ENCODE measurements around the gene CST4.

GRCh38 chr20:23649830-23650417, 38.9 kb downstream of the CST4 start:
- no peak for TF ChIP-seq REST (IDR thresholded peaks at IDR 0.05; ENCODE audit: unreplicated experiment)
- TF ChIP-seq, protein P1, sequence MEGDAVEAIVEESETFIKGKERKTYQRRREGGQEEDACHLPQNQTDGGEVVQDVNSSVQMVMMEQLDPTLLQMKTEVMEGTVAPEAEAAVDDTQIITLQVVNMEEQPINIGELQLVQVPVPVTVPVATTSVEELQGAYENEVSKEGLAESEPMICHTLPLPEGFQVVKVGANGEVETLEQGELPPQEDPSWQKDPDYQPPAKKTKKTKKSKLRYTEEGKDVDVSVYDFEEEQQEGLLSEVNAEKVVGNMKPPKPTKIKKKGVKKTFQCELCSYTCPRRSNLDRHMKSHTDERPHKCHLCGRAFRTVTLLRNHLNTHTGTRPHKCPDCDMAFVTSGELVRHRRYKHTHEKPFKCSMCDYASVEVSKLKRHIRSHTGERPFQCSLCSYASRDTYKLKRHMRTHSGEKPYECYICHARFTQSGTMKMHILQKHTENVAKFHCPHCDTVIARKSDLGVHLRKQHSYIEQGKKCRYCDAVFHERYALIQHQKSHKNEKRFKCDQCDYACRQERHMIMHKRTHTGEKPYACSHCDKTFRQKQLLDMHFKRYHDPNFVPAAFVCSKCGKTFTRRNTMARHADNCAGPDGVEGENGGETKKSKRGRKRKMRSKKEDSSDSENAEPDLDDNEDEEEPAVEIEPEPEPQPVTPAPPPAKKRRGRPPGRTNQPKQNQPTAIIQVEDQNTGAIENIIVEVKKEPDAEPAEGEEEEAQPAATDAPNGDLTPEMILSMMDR (conservative IDR thresholded peaks at IDR 0.05; ENCODE audit: low read depth in 2 of 2) = no peak
- no peak for TF ChIP-seq EZH2 (IDR thresholded peaks at IDR 0.05; ENCODE audit: low read depth, unreplicated experiment)
- no peak for TF ChIP-seq ZNF331 (CRISPR knock-in tag; IDR thresholded peaks at IDR 0.05; ENCODE audit: low read depth)
- TF ChIP-seq, protein P2, sequence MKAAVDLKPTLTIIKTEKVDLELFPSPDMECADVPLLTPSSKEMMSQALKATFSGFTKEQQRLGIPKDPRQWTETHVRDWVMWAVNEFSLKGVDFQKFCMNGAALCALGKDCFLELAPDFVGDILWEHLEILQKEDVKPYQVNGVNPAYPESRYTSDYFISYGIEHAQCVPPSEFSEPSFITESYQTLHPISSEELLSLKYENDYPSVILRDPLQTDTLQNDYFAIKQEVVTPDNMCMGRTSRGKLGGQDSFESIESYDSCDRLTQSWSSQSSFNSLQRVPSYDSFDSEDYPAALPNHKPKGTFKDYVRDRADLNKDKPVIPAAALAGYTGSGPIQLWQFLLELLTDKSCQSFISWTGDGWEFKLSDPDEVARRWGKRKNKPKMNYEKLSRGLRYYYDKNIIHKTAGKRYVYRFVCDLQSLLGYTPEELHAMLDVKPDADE (IDR thresholded peaks at IDR 0.05) = no peak
- TF ChIP-seq POLR2AphosphoS5 (IDR thresholded peaks at IDR 0.05; ENCODE audit: low read depth) = no peak
- no peak for TF ChIP-seq STAT1 (IDR thresholded peaks at IDR 0.05; ENCODE audit: unreplicated experiment)
- TF ChIP-seq JUNB (IDR thresholded peaks at IDR 0.05; ENCODE audit: unreplicated experiment) = no peak
- no peak for TF ChIP-seq EZH2phosphoT487 (IDR thresholded peaks at IDR 0.05; ENCODE audit: unreplicated experiment)
- no peak for TF ChIP-seq ZNF462 (CRISPR knock-in tag; IDR thresholded peaks at IDR 0.05)
- no peak for TF ChIP-seq CREB1 (CRISPR knock-in tag; IDR thresholded peaks at IDR 0.05; ENCODE audit: low read depth)

Measured in GM23338 (cell line).